Bronchial epithelial cell (primary cell): ENCODE measurements around the gene KIFC3. TPM values are rescaled to one million over a fixed set of nuclear protein-coding genes. Genes with fewer than 3 reads are reported as not detected.
"Not testable (repeated sequence)": the region's sequence is repeated elsewhere in the genome, so short reads cannot be mapped to it uniquely, and the experiment has no call there.

Experiments
- DNase-seq: peaks from one replicate; pipeline ENCODE4 v3.0.0-alpha.2; 2010; ENCODE audit warnings: low read depth
- FAIRE-seq: peaks from 2 replicates; lab custom pipeline; 2011; peaks lifted over from hg19 to GRCh38; lab: Jason Lieb, UNC
- H3K27me3 ChIP-seq: 2 replicates; pipeline ENCODE4 v1.5.1; 2011; ENCODE audit warnings: low read length; ENCODE audit not compliant: control insufficient read depth, insufficient read depth
- H3K36me3 ChIP-seq: 2 replicates; pipeline ENCODE4 v1.5.1; 2011; ENCODE audit warnings: low read length; ENCODE audit not compliant: control insufficient read depth, insufficient read depth
- H3K4me3 ChIP-seq: 2 replicates; pipeline ENCODE4 v1.5.1; 2011; ENCODE audit warnings: mild to moderate bottlenecking, low read depth, low read length, control low read depth
- CTCF ChIP-seq: IDR thresholded peaks from 2 replicates; pipeline ENCODE4 v1.5.1; 2011; ENCODE audit warnings: mild to moderate bottlenecking, moderate library complexity, low read length, control low read depth, inconsistent platforms; ENCODE audit not compliant: insufficient read depth, severe bottlenecking
- total RNA-seq: library from RNA; depleted of rRNA; stranded (reverse); fragments of >200 nt; gene quantifications from 2 replicates; pipeline ENCODE4 v1.2.1, GENCODE V29; 2014

The KIFC3 gene
- total RNA-seq, 1 donor from 2014 or later: 34.8 TPM

GRCh38 chr16:57713596-57713995 is 88.7 kb downstream of the KIFC3 start:
- H3K27me3 ChIP-seq: peaks cover 3% of the 10 kb centered on the region
- no peak for DNase-seq
- TF ChIP-seq CTCF: no peak
- H3K4me3 ChIP-seq: no peak overlapping the region
- no peaks in the 10 kb centered on the region for H3K36me3 ChIP-seq
- no peak for FAIRE-seq

GRCh38 chr16:57712569-57712968 is 89.7 kb downstream of the KIFC3 start:
- H3K4me3 ChIP-seq, FAIRE-seq, H3K27me3 ChIP-seq, DNase-seq, H3K36me3 ChIP-seq: not testable (repeated sequence)

- Histone ChIP-seq H3K4me3 (no peak overlapping the region), H3K27me3 (peaks cover 3% of the 10 kb centered on the region), H3K36me3 (no peaks in the 10 kb centered on the region)
- FAIRE-seq (no peak), DNase-seq (no peak)
- no peak for TF ChIP-seq CTCF
Observed at GRCh38 chr16:57711993-57712392, 90.3 kb downstream of the KIFC3 start.

- Histone ChIP-seq H3K27me3 (peaks cover 3% of the 10 kb centered on the region), H3K36me3 (no peaks in the 10 kb centered on the region), H3K4me3 (no peak overlapping the region)
- no peak for TF ChIP-seq CTCF
- FAIRE-seq (no peak), DNase-seq (no peak)
Observed at GRCh38 chr16:57711346-57711745, 90.9 kb downstream of the KIFC3 start.

GRCh38 chr16:57709663-57710062 is 92.6 kb downstream of the KIFC3 start:
- TF ChIP-seq CTCF: no peak

More at GRCh38 chr16:57709663-57710062, 92.6 kb downstream of the KIFC3 start:
- H3K27me3 ChIP-seq: peaks cover 4% of the 10 kb centered on the region
- H3K4me3 ChIP-seq: no peak overlapping the region
- DNase-seq (no peak), FAIRE-seq (no peak)
- H3K36me3 ChIP-seq: no peaks in the 10 kb centered on the region

Other genes starting within 250 kb of the KIFC3 start
- 21.1 and 45.3 TPM in 2 replicates for gene ADGRG1, start 173.9 kb downstream of the KIFC3 start, total RNA-seq
- gene ADGRG3, start 134.2 kb downstream of the KIFC3 start, total RNA-seq: 0.13 TPM in 1 of 2 replicates, not detected in the other
- gene DRC7, start 107.7 kb downstream of the KIFC3 start, total RNA-seq: not detected in 2 replicates
- gene KATNB1, start 66.7 kb downstream of the KIFC3 start, total RNA-seq: 12.9 and 24.2 TPM in 2 replicates
- gene CNGB1, start 168.6 kb upstream of the KIFC3 start, total RNA-seq: under 0.01 and 0.26 TPM in 2 replicates
- 2.4 and 3.8 TPM in 2 replicates for gene ZNF319, start 198.2 kb upstream of the KIFC3 start, total RNA-seq
- gene USB1, start 198.9 kb upstream of the KIFC3 start, total RNA-seq: 25.5 and 29.5 TPM in 2 replicates
- 7.9 and 8.4 TPM in 2 replicates for gene MMP15, start 223.3 kb upstream of the KIFC3 start, total RNA-seq